Tibial nerve (tissue), 4 donors: ENCODE measurements around the gene PRKG1. TPM values are rescaled to one million over a fixed set of nuclear protein-coding genes. Genes with fewer than 3 reads are reported as not detected.

Experiments
- DNase-seq, 2 donors: peaks; one replicate each; pipeline ENCODE4 v3.0.0-alpha.2; 2019; ENCODE audit warnings: low spot score in 2 of 2
- H3K27ac ChIP-seq, 4 donors: fragments of 200-600 bp; sonication (generic) in 3 of 4; one replicate each; pipeline ENCODE4 v1.5.1; 2017 to 2019; ENCODE audit warnings: mild to moderate bottlenecking in 1 of 4
- H3K27me3 ChIP-seq, 2 donors: fragments of 200-600 bp; sonication (generic) in 1 of 2; one replicate each; pipeline versions ENCODE4 v1.5.1 to v1.6.0; 2017 to 2019
- H3K36me3 ChIP-seq, 3 donors: fragments of 200-600 bp; sonication (generic); one replicate each; pipeline ENCODE4 v1.5.1; 2018 to 2019
- H3K4me1 ChIP-seq, 4 donors: fragments of 200-600 bp; sonication (generic) in 3 of 4; one replicate each; pipeline ENCODE4 v1.5.1; 2017 to 2019
- H3K4me3 ChIP-seq, 4 donors: fragments of 200-600 bp; sonication (generic) in 3 of 4; one replicate each; pipeline ENCODE4 v1.5.1; 2017 to 2019; ENCODE audit warnings: mild to moderate bottlenecking in 1 of 4, moderate library complexity in 1 of 4
- H3K9me3 ChIP-seq, 4 donors: fragments of 200-600 bp; sonication (generic) in 3 of 4; one replicate each; pipeline ENCODE4 v1.5.1; 2017 to 2019
- EP300 ChIP-seq, 2 donors: sonication (generic); formaldehyde crosslinking; IDR thresholded peaks; one replicate each; pipeline ENCODE4 v1.6.1; 2017; ENCODE audit warnings: antibody characterized with exemption in 2 of 2, mild to moderate bottlenecking in 1 of 2
- POLR2A ChIP-seq, 2 donors: fragments of 450-650 bp; IDR thresholded peaks; one replicate each; pipeline ENCODE4 v1.6.1; 2017; ENCODE audit warnings: antibody characterized with exemption in 2 of 2, mild to moderate bottlenecking in 2 of 2, moderate library complexity in 2 of 2
- WGBS, 2 donors: methylation state at CpG; one replicate each; pipeline ENCODE4 v1.1.5; 2018; 5-methylcytosine and 5-hydroxymethylcytosine counted together
- total RNA-seq, 4 donors: library from RNA; depleted of rRNA; stranded (reverse); fragments of >200 nt; gene quantifications; one replicate each; pipeline ENCODE4 v1.1.0, GENCODE V29; 2016
- TF ChIP-seq, protein P1 (sequence below), 5 experiments: fragments of 200-600 bp in 3 of 5; fragments of 450-650 bp in 2 of 5; sonication (generic) in 3 of 5; IDR thresholded peaks; one replicate each; pipeline ENCODE4 v1.5.1; 2016 to 2019; ENCODE audit warnings: antibody characterized with exemption in 5 of 5, mild to moderate bottlenecking in 3 of 5, moderate library complexity in 2 of 5

The PRKG1 gene
- total RNA-seq, 4 donors from 2014 or later = 8.7 to 35.0 (median 14.8) TPM

DNA sequence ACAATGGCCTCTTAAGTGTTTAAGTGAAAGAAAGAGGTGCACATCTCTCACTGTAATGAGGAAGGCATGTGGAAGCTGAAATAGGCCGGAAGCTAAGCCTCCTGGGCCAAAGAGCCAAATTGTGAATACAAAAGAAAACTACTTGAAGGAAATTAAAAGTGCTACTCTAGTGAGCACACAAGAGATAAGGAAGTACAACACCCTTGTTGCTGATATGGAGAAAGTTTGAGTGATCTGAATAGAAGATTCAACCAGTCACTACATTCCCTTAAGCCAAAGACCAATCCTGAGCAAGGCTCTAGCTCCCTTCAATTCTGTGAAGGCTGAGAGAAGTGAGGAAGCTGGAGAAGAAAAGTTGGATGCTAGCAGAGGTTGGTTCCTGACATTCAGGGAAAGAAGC, 1248.0 kb downstream of the PRKG1 start:
- no peaks in the 10 kb centered on the region for H3K9me3 ChIP-seq
- 83 to 86% methylated on average over 1 of the region's 1 CpG for WGBS, 2 donors
- TF ChIP-seq POLR2A (IDR thresholded peaks at IDR 0.05) = no peak
- no peak overlapping the region for H3K27ac ChIP-seq
- no peak for DNase-seq
- no peak overlapping the region for H3K4me3 ChIP-seq
- H3K4me1 ChIP-seq = no peaks in the 10 kb centered on the region
- H3K36me3 ChIP-seq = no peaks in the 10 kb centered on the region
- H3K27me3 ChIP-seq = no peaks in the 10 kb centered on the region

- no peaks in the 10 kb centered on the region for H3K4me1 ChIP-seq
- no peaks in the 10 kb centered on the region for H3K36me3 ChIP-seq
- DNase-seq = no peak
- no peak overlapping the region for H3K4me3 ChIP-seq
- no peaks in the 10 kb centered on the region for H3K27me3 ChIP-seq
- 86 to 100% methylated on average over 1 of the region's 1 CpG for WGBS, 2 donors
- TF ChIP-seq EP300 (IDR thresholded peaks at IDR 0.05) = no peak
- H3K27ac ChIP-seq = no peak overlapping the region
- no peaks in the 10 kb centered on the region for H3K9me3 ChIP-seq
Measured at GRCh38 chr10:52322936-52323335, 1248.6 kb downstream of the PRKG1 start.

DNA sequence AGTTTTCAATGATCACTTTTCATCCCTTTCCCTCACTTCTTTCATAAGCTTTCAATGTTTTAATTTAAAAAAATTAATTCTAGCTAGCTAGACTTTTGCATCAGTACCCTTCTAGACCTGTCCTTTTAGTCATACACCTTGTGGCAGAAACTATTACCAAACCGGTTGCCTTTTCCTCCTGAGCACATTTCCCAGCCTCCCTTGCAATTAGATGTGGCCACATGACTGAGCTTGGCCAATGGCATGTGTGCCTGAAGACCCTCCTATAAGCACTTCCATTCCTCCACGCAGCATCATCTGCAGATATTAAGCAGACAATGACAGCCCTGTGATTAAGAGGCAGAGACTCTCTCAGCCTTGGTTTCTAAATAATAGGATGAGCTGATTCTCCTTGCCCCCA, 1252.1 kb downstream of the PRKG1 start:
- no peaks in the 10 kb centered on the region for H3K4me1 ChIP-seq
- 77 to 82% methylated on average over 2 of the region's 2 CpGs for WGBS, 2 donors

DNA sequence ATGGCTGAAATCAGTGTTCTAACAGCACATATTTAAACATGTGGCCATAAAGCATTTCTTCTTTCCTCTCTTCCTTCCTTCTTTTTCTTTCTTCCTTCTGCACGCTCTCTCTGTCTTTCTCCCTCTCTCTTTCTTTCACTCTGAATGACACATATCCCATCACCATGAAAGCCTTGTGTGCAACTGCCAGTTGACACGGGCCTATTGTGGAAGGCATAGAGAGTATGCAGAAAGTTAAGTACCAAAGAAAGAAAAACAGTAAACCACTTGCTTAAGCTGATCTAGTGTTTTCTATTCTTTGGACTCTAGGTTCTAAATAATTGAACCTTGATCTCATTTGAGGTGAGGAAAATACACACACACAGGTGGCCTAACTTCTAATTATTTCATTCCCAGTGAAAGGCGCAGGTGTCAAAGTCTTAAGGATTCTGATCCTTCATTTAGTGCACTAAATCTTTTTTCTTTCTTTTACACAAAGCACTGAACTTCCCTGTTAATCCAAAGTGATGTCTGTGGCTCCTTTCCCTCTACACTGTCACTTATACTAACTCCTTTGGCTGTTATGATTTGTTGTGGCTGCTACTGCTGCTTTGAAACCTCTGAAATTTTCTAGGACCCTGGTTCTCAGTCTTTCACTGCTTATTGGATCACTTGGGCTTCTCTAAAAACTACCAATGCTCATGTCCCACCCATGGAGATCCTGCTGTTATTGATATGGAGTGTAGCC, 1257.5 kb downstream of the PRKG1 start:
- DNase-seq = no peak
- H3K4me1 ChIP-seq = no peaks in the 10 kb centered on the region
- H3K4me3 ChIP-seq = no peak overlapping the region
- WGBS, 2 donors = 65 to 66% methylated on average over 3 of the region's 3 CpGs
- no peaks in the 10 kb centered on the region for H3K27me3 ChIP-seq
- TF ChIP-seq EP300 (IDR thresholded peaks at IDR 0.05) (no peak), POLR2A (IDR thresholded peaks at IDR 0.05) (no peak)
- TF ChIP-seq, protein P1, sequence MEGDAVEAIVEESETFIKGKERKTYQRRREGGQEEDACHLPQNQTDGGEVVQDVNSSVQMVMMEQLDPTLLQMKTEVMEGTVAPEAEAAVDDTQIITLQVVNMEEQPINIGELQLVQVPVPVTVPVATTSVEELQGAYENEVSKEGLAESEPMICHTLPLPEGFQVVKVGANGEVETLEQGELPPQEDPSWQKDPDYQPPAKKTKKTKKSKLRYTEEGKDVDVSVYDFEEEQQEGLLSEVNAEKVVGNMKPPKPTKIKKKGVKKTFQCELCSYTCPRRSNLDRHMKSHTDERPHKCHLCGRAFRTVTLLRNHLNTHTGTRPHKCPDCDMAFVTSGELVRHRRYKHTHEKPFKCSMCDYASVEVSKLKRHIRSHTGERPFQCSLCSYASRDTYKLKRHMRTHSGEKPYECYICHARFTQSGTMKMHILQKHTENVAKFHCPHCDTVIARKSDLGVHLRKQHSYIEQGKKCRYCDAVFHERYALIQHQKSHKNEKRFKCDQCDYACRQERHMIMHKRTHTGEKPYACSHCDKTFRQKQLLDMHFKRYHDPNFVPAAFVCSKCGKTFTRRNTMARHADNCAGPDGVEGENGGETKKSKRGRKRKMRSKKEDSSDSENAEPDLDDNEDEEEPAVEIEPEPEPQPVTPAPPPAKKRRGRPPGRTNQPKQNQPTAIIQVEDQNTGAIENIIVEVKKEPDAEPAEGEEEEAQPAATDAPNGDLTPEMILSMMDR (IDR thresholded peaks at IDR 0.05) = no peak
- H3K9me3 ChIP-seq = no peaks in the 10 kb centered on the region
- no peak overlapping the region for H3K27ac ChIP-seq
- no peaks in the 10 kb centered on the region for H3K36me3 ChIP-seq

More for the DNA sequence above, 1252.1 kb downstream of the PRKG1 start:
- H3K27ac ChIP-seq = no peak overlapping the region
- no peaks in the 10 kb centered on the region for H3K36me3 ChIP-seq
- DNase-seq = no peak
- H3K4me3 ChIP-seq = no peak overlapping the region
- H3K27me3 ChIP-seq = no peaks in the 10 kb centered on the region
- no peak for TF ChIP-seq POLR2A (IDR thresholded peaks at IDR 0.05)
- TF ChIP-seq, protein P1 (IDR thresholded peaks at IDR 0.05) = no peak
- no peak for TF ChIP-seq EP300 (IDR thresholded peaks at IDR 0.05)
- no peaks in the 10 kb centered on the region for H3K9me3 ChIP-seq

DNA sequence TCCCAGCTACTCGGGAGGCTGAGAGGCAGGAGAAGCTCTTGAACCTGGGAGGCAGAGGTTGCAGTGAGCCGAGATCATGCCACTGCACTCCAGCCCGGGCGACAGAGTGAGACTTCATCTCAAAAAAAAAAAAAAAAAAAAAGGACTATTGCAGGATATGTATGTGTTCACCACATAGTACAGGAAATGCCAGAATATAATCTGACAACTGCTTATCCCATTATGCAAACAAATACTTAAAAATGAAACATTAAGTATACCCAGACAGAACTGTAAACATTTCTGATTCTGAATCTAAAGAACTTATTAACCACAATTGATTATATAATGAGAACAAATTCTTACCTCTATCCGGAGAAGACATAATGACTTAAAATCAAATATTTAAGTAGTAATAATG, 1258.5 kb downstream of the PRKG1 start:
- Histone ChIP-seq H3K27me3 (no peaks in the 10 kb centered on the region), H3K27ac (no peak overlapping the region), H3K4me3 (no peak overlapping the region), H3K9me3 (no peaks in the 10 kb centered on the region), H3K4me1 (no peaks in the 10 kb centered on the region), H3K36me3 (no peaks in the 10 kb centered on the region)
- no peak for DNase-seq
- 78 to 88% methylated on average over 5 of the region's 5 CpGs for WGBS, 2 donors
- TF ChIP-seq EP300 (IDR thresholded peaks at IDR 0.05) = no peak
- TF ChIP-seq, protein P1 (IDR thresholded peaks at IDR 0.05) = no peak
- no peak for TF ChIP-seq POLR2A (IDR thresholded peaks at IDR 0.05)

DNA sequence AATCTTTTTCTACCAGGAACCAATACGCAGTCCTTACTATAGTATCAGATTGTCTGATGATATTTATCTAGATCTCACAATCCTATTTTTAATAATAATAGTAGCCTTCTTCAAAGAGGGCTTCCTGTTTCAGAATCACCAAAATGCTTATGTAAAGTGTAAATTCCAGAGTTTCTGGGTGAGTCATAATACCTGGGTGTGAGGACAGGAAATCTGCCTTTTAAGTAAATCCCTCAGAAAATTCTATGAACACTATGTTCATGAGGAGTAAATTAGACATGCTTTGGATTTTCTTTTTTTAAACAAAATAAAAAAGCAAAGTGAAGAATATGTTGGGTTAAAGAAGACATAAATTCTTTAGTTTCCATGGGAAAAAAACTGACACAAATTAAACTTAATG, 1260.3 kb downstream of the PRKG1 start:
- H3K4me1 ChIP-seq = no peaks in the 10 kb centered on the region
- H3K4me3 ChIP-seq = no peak overlapping the region
- no peak overlapping the region for H3K27ac ChIP-seq
- H3K27me3 ChIP-seq = no peaks in the 10 kb centered on the region
- 86 to 88% methylated on average over 1 of the region's 1 CpG for WGBS, 2 donors
- TF ChIP-seq EP300 (IDR thresholded peaks at IDR 0.05) (no peak), POLR2A (IDR thresholded peaks at IDR 0.05) (no peak)
- TF ChIP-seq, protein P1 (IDR thresholded peaks at IDR 0.05) = no peak
- no peak for DNase-seq
- H3K36me3 ChIP-seq = no peaks in the 10 kb centered on the region
- no peaks in the 10 kb centered on the region for H3K9me3 ChIP-seq
